HepG2 (cell line): ENCODE data around the gene ARSB. TPM values are rescaled to one million over a fixed set of nuclear protein-coding genes. Genes with fewer than 3 reads are reported as not detected.

ENCODE experiments used
- ARID2 ChIP-seq: sonication (generic); formaldehyde crosslinking; IDR thresholded peaks from 2 replicates; pipeline ENCODE4 v1.8.1; 2022; ENCODE audit warnings: mild to moderate bottlenecking, missing genetic modification reagents, borderline replicate concordance
- CBX1 ChIP-seq: IDR thresholded peaks from one replicate; pipeline ENCODE4 v1.6.1; 2016; ENCODE audit warnings: antibody characterized with exemption, low read depth
- GABPB1 ChIP-seq: IDR thresholded peaks from 2 replicates; pipeline ENCODE4 v1.6.1; 2016; ENCODE audit warnings: mild to moderate bottlenecking, missing genetic modification reagents, moderate library complexity, missing compliant biosample characterization
- GTF2F1 ChIP-seq: fragments of 150-350 bp; IDR thresholded peaks from 2 replicates; pipeline ENCODE4 v1.6.1; 2014; ENCODE audit warnings: low read length
- HCFC1 ChIP-seq: fragments of 150-350 bp; IDR thresholded peaks from 2 replicates; pipeline ENCODE4 v1.6.1; 2014; ENCODE audit warnings: low read depth, low read length
- HOXA7 ChIP-seq: sonication (generic); formaldehyde crosslinking; IDR thresholded peaks from 2 replicates; pipeline ENCODE4 v1.8.1; 2022; ENCODE audit warnings: mild to moderate bottlenecking, missing genetic modification reagents, moderate library complexity
- KDM3A ChIP-seq: IDR thresholded peaks from 2 replicates; pipeline ENCODE4 v1.6.1; 2018; ENCODE audit warnings: low read depth, missing compliant biosample characterization
- MTA3 ChIP-seq: sonication (generic); formaldehyde crosslinking; IDR thresholded peaks from 2 replicates; pipeline ENCODE4 v1.4.0; 2020; ENCODE audit warnings: missing genetic modification reagents
- NKX3-1 ChIP-seq: sonication (generic); formaldehyde crosslinking; IDR thresholded peaks from 2 replicates; pipeline ENCODE4 v1.5.0; 2020; ENCODE audit warnings: missing genetic modification reagents
- NONO ChIP-seq, 2 experiments: fragments of 450-650 bp in 1 of 2; sonication (generic) in 1 of 2; formaldehyde crosslinking in 1 of 2; IDR thresholded peaks in 1 of 2; conservative IDR thresholded peaks in 1 of 2; 2 replicates each; pipeline versions ENCODE4 v1.6.1 to v1.8.0; 2017 to 2022; ENCODE audit warnings: mild to moderate bottlenecking in 1 of 2, missing genetic modification reagents in 1 of 2, moderate library complexity in 1 of 2
- REL ChIP-seq: sonication (generic); formaldehyde crosslinking; conservative IDR thresholded peaks from 2 replicates; pipeline ENCODE4 v1.8.0; 2022; ENCODE audit warnings: mild to moderate bottlenecking, missing genetic modification reagents, moderate library complexity
- RNF2 ChIP-seq: fragments of 450-650 bp; conservative IDR thresholded peaks from 2 replicates; pipeline ENCODE4 v1.6.1; 2016; ENCODE audit warnings: low read depth
- SKI ChIP-seq: fragments of 450-650 bp; IDR thresholded peaks from one replicate; pipeline ENCODE4 v1.6.1; 2018; ENCODE audit warnings: mild to moderate bottlenecking; ENCODE audit not compliant: partially characterized antibody
- SP5 ChIP-seq: IDR thresholded peaks from 2 replicates; pipeline ENCODE4 v1.6.1; 2016; ENCODE audit warnings: low read depth, borderline replicate concordance
- SRF ChIP-seq: IDR thresholded peaks from 2 replicates; pipeline ENCODE4 v1.6.1; 2011; ENCODE audit warnings: mild to moderate bottlenecking, low read depth, low read length, moderate library complexity
- TAF1 ChIP-seq: sonication (generic); formaldehyde crosslinking; IDR thresholded peaks from 2 replicates; pipeline ENCODE4 v1.4.0; 2020; ENCODE audit warnings: missing genetic modification reagents
- TGIF2 ChIP-seq: IDR thresholded peaks from 2 replicates; pipeline ENCODE4 v1.6.1; 2016; ENCODE audit warnings: control low read depth, missing compliant biosample characterization
- THAP9 ChIP-seq: sonication (generic); formaldehyde crosslinking; IDR thresholded peaks from 2 replicates; pipeline ENCODE4; 2020; ENCODE audit warnings: missing genetic modification reagents, mild to moderate bottlenecking, borderline replicate concordance
- TIGD3 ChIP-seq: sonication (generic); formaldehyde crosslinking; IDR thresholded peaks from 2 replicates; pipeline ENCODE4 v1.5.1; 2020; ENCODE audit warnings: mild to moderate bottlenecking, missing genetic modification reagents, borderline replicate concordance
- U2AF2 ChIP-seq: fragments of 200-400 bp; formaldehyde crosslinking; IDR thresholded peaks from 2 replicates; pipeline ENCODE4 v1.6.1; 2017; ENCODE audit warnings: low read depth, mild to moderate bottlenecking, low read length
- ZMYM3 ChIP-seq: sonication (generic); formaldehyde crosslinking; IDR thresholded peaks from 2 replicates; pipeline ENCODE4 v1.5.1; 2020; ENCODE audit warnings: mild to moderate bottlenecking, missing genetic modification reagents
- ZNF431 ChIP-seq: sonication (generic); formaldehyde crosslinking; IDR thresholded peaks from 2 replicates; pipeline ENCODE4 v1.9.0; 2022; ENCODE audit warnings: missing genetic modification reagents, low read depth, mild to moderate bottlenecking, borderline replicate concordance
- ZNF749 ChIP-seq: sonication (generic); formaldehyde crosslinking; IDR thresholded peaks from 2 replicates; pipeline ENCODE4 v1.8.0; 2022; ENCODE audit warnings: mild to moderate bottlenecking, missing genetic modification reagents, moderate library complexity, borderline replicate concordance
- ZNF766 ChIP-seq: sonication (generic); formaldehyde crosslinking; IDR thresholded peaks from 2 replicates; pipeline ENCODE4 v1.5.0; 2020; ENCODE audit warnings: missing genetic modification reagents, borderline replicate concordance
- ZNF800 ChIP-seq: sonication (generic); formaldehyde crosslinking; IDR thresholded peaks from 2 replicates; pipeline ENCODE4 v1.4.0; 2020; ENCODE audit warnings: missing genetic modification reagents
- ZSCAN30 ChIP-seq: sonication (generic); formaldehyde crosslinking; IDR thresholded peaks from 2 replicates; pipeline ENCODE4 v1.5.0; 2020; ENCODE audit warnings: mild to moderate bottlenecking, missing genetic modification reagents
- polyA plus RNA-seq, 8 experiments: library from polyadenylated mRNA; depleted of rRNA in 3 of 8; stranded (reverse) in 7 of 8; unstranded in 1 of 8; fragments of >200 nt; fragmentation: Illumina TruSeq in 4 of 8; extraction: Trizol in 4 of 8; gene quantifications; 2 replicates each; pipeline versions ENCODE4 v1.2.1 to v1.2.3, GENCODE V29; 2011 to 2016; ENCODE audit warnings: low read depth in 4 of 8, missing spikeins in 1 of 8, mixed read lengths in 1 of 8; ENCODE audit not compliant: insufficient read depth in 1 of 8
- total RNA-seq, 5 experiments: library from RNA; depleted of rRNA; stranded (reverse); fragments of >200 nt; fragmentation: Illumina TruSeq; extraction: Trizol; gene quantifications; 2 replicates each; pipeline ENCODE4 v1.2.3, GENCODE V29; 2016; ENCODE audit warnings: low read depth in 1 of 5

ARSB gene
- total and polyA plus RNA-seq, 2 of the 13 experiments (the other 11 are each of a cell fraction or from before 2014, with no cell fraction given), result 52.6 to 66.4 TPM

GRCh38 chr5:78985725-78986223, 664 bp upstream of the ARSB start (continued):
- TF ChIP-seq TIGD3 (CRISPR knock-in tag), result no peak
- peak; percentile 49; the same call in 1 of the 2 replicates for TF ChIP-seq GTF2F1
- TF ChIP-seq SRF, result no peak
- peak; percentile 78; the same call in 1 of the 2 replicates for TF ChIP-seq SP5 (CRISPR knock-in tag)
- peak; percentile 70; the same call in 1 of the 2 replicates for TF ChIP-seq ZMYM3
- 0 out of 2 replicates have a peak, but pooled peaks have one; percentile 39 for TF ChIP-seq THAP9
- no peak; the same call in 1 of the 2 replicates for TF ChIP-seq REL
- peak; percentile 89; the same call in 1 of the 2 replicates for TF ChIP-seq KDM3A (CRISPR knock-in tag)
- TF ChIP-seq CBX1, result no peak
- no peak for TF ChIP-seq ZNF766 (CRISPR knock-in tag)
- 0 out of 2 replicates have a peak, but pooled peaks have one; percentile 36 for TF ChIP-seq ARID2 (CRISPR knock-in tag)
- TF ChIP-seq ZNF431 (CRISPR knock-in tag), result peak; percentile 77; the same call in 1 of the 2 replicates
- TF ChIP-seq HCFC1, result no peak; the same call in 1 of the 2 replicates
- TF ChIP-seq RNF2, result no peak
- no peak for TF ChIP-seq U2AF2
- no peak for TF ChIP-seq ZNF749 (CRISPR knock-in tag)
- TF ChIP-seq NKX3-1 (CRISPR knock-in tag), result peak; percentile 70
- peak; percentile 92 for TF ChIP-seq TGIF2 (CRISPR knock-in tag)
- peak; percentile 78 for TF ChIP-seq TAF1 (CRISPR knock-in tag)
- TF ChIP-seq MTA3, result no peak
- TF ChIP-seq HOXA7 (CRISPR knock-in tag), result peak; percentile 88
- TF ChIP-seq SKI, result peak; percentile 97
- peak; percentile 58; the same call in 1 of the 2 replicates for TF ChIP-seq GABPB1 (CRISPR knock-in tag)
- TF ChIP-seq NONO (IDR thresholded peaks at IDR 0.05), result no peak
- TF ChIP-seq NONO (CRISPR knock-in tag; conservative IDR thresholded peaks at IDR 0.05), result peak; percentile 97
- TF ChIP-seq ZSCAN30 (CRISPR knock-in tag), result no peak
- peak; percentile 82 for TF ChIP-seq ZNF800 (CRISPR knock-in tag)
